Gastroesophageal sphincter (tissue), 4 donors: ENCODE results near the gene SENP8. TPM values are rescaled to one million over a fixed set of nuclear protein-coding genes. Genes with fewer than 3 reads are reported as not detected.

Experiments used
- ATAC-seq: fragments of 150-250 bp; one replicate; pipeline ENCODE4 v1.9.1; 2016; ENCODE audit warnings: mild to moderate bottlenecking, moderate library complexity
- H3K27ac ChIP-seq, 4 donors: fragments of 200-600 bp; sonication (generic) in 3 of 4; 1 replicate in 3 of 4; 2 replicates in 1 of 4; pipeline ENCODE4 v1.5.1; 2016 to 2019
- H3K27me3 ChIP-seq: fragments of 200-600 bp; sonication (generic); one replicate; pipeline ENCODE4 v1.5.1; 2019
- H3K36me3 ChIP-seq, 2 donors: fragments of 200-600 bp; sonication (generic); one replicate each; pipeline ENCODE4 v1.5.1; 2019; ENCODE audit warnings: control low read depth in 1 of 2
- H3K4me1 ChIP-seq, 3 donors: fragments of 200-600 bp; sonication (generic); 1 replicate in 2 of 3; 2 replicates in 1 of 3; pipeline ENCODE4 v1.5.1; 2016 to 2019; ENCODE audit warnings: control low read depth in 2 of 3
- H3K4me3 ChIP-seq, 2 donors: fragments of 200-600 bp; sonication (generic); one replicate each; pipeline ENCODE4 v1.5.1; 2019; ENCODE audit warnings: mild to moderate bottlenecking in 1 of 2, moderate library complexity in 1 of 2
- H3K9me3 ChIP-seq, 3 donors: fragments of 200-600 bp; sonication (generic); one replicate each; pipeline ENCODE4 v1.5.1; 2017 to 2019; ENCODE audit warnings: control low read depth in 2 of 3
- CTCF ChIP-seq, 4 experiments: fragments of 200-600 bp in 2 of 4; fragments of 450-650 bp in 2 of 4; sonication (generic) in 1 of 4; IDR thresholded peaks; one replicate each; pipeline ENCODE4 v1.5.1; 2017 to 2019; ENCODE audit warnings: antibody characterized with exemption in 4 of 4, mild to moderate bottlenecking in 2 of 4, moderate library complexity in 2 of 4
- EP300 ChIP-seq: sonication (generic); formaldehyde crosslinking; IDR thresholded peaks from one replicate; pipeline ENCODE4 v1.6.1; 2017; ENCODE audit warnings: antibody characterized with exemption, mild to moderate bottlenecking
- POLR2A ChIP-seq, 2 donors: fragments of 450-650 bp; IDR thresholded peaks; one replicate each; pipeline ENCODE4 v1.6.1; 2017; ENCODE audit warnings: antibody characterized with exemption in 2 of 2, mild to moderate bottlenecking in 2 of 2, moderate library complexity in 1 of 2
- POLR2AphosphoS5 ChIP-seq: sonication (generic); formaldehyde crosslinking; IDR thresholded peaks from one replicate; pipeline ENCODE4 v1.6.1; 2017; ENCODE audit warnings: antibody characterized with exemption
- WGBS, 2 donors: methylation state at CpG; one replicate each; pipeline ENCODE4 v1.1.5; 2018; ENCODE audit warnings: low coverage in 1 of 2; 5-methylcytosine and 5-hydroxymethylcytosine counted together
- total RNA-seq, 4 donors: library from RNA; depleted of rRNA; stranded (reverse); fragments of >200 nt; gene quantifications; one replicate each; pipeline ENCODE4 v1.1.0, GENCODE V29; 2016

Gene SENP8
- total RNA-seq, 4 donors from 2014 or later: 0.92 to 2.8 (median 2.1) TPM

- no peaks in the 10 kb centered on the region for H3K9me3 ChIP-seq
- TF ChIP-seq POLR2A (IDR thresholded peaks at IDR 0.05): no peak
- no peak for TF ChIP-seq POLR2AphosphoS5
- no peak for TF ChIP-seq EP300
- H3K4me1 ChIP-seq: peaks cover 0 to 2% (median 0%) of the 10 kb centered on the region in 3 donors
- no peaks in the 10 kb centered on the region for H3K36me3 ChIP-seq
- H3K27me3 ChIP-seq: peaks cover 13% of the 10 kb centered on the region
- H3K4me3 ChIP-seq: no peak overlapping the region
- no peak overlapping the region for H3K27ac ChIP-seq
- ATAC-seq: no peak
- WGBS, 2 donors: 79 to 100% methylated on average over 1 to 4 of the region's 5 CpGs
Observed at GRCh38 chr15:72166716-72167417, 48.7 kb downstream of the SENP8 start.

- TF ChIP-seq POLR2AphosphoS5 (no peak), EP300 (no peak), POLR2A (IDR thresholded peaks at IDR 0.05) (no peak), CTCF (IDR thresholded peaks at IDR 0.05) (no peak)
- H3K4me1 ChIP-seq: no peaks in the 10 kb centered on the region
- H3K27ac ChIP-seq: no peak overlapping the region
- no peaks in the 10 kb centered on the region for H3K36me3 ChIP-seq
- no peaks in the 10 kb centered on the region for H3K9me3 ChIP-seq
- no CpG with 5 or more reads among the region's 6 CpGs for WGBS, 2 donors
- peaks cover 13% of the 10 kb centered on the region for H3K27me3 ChIP-seq
- no peak overlapping the region for H3K4me3 ChIP-seq
- no peak for ATAC-seq
Observed at GRCh38 chr15:72167445-72167844, 49.2 kb downstream of the SENP8 start.

GRCh38 chr15:72168131-72168807, 50.1 kb downstream of the SENP8 start:
- H3K36me3 ChIP-seq: no peaks in the 10 kb centered on the region
- TF ChIP-seq POLR2AphosphoS5 (no peak), EP300 (no peak), POLR2A (IDR thresholded peaks at IDR 0.05) (no peak), CTCF (IDR thresholded peaks at IDR 0.05) (no peak)
- H3K27ac ChIP-seq: no peak overlapping the region
- no peak for ATAC-seq
- peaks cover 13% of the 10 kb centered on the region for H3K27me3 ChIP-seq
- no peak overlapping the region for H3K4me3 ChIP-seq
- H3K4me1 ChIP-seq: no peaks in the 10 kb centered on the region
- no peaks in the 10 kb centered on the region for H3K9me3 ChIP-seq
- WGBS, 2 donors: 20% methylated on average over 1 of the region's 7 CpGs; no CpG with 5 or more reads in 1 of the 2 donors

- WGBS, 2 donors: 63% methylated on average over 1 of the region's 4 CpGs; no CpG with 5 or more reads in 1 of the 2 donors
- H3K4me3 ChIP-seq: no peak overlapping the region
- TF ChIP-seq CTCF (IDR thresholded peaks at IDR 0.05) (no peak), POLR2AphosphoS5 (no peak), EP300 (no peak), POLR2A (IDR thresholded peaks at IDR 0.05) (no peak)
- H3K27ac ChIP-seq: no peak overlapping the region
- no peaks in the 10 kb centered on the region for H3K9me3 ChIP-seq
- H3K4me1 ChIP-seq: no peaks in the 10 kb centered on the region
- no peaks in the 10 kb centered on the region for H3K36me3 ChIP-seq
- peaks cover 13% of the 10 kb centered on the region for H3K27me3 ChIP-seq
- ATAC-seq: no peak
Observed at GRCh38 chr15:72168808-72169190, 50.6 kb downstream of the SENP8 start.

GRCh38 chr15:72169236-72169920, 51.2 kb downstream of the SENP8 start:
- ATAC-seq: no peak
- no peak overlapping the region for H3K4me3 ChIP-seq
- no peak overlapping the region for H3K27ac ChIP-seq

More at GRCh38 chr15:72169236-72169920, 51.2 kb downstream of the SENP8 start:
- H3K9me3 ChIP-seq: no peaks in the 10 kb centered on the region
- TF ChIP-seq EP300 (no peak), POLR2AphosphoS5 (no peak), POLR2A (IDR thresholded peaks at IDR 0.05) (no peak), CTCF (IDR thresholded peaks at IDR 0.05) (no peak)
- H3K4me1 ChIP-seq: no peaks in the 10 kb centered on the region
- H3K27me3 ChIP-seq: peaks cover 13% of the 10 kb centered on the region
- 60% methylated on average over 1 of the region's 10 CpGs; no CpG with 5 or more reads in 1 of the 2 donors for WGBS, 2 donors
- no peaks in the 10 kb centered on the region for H3K36me3 ChIP-seq
